Left lung (tissue), 10 donors: ENCODE data around the gene GPHN. TPM values are rescaled to one million over a fixed set of nuclear protein-coding genes. Genes with fewer than 3 reads are reported as not detected.

Experiments used
- ATAC-seq: fragments of 200-7000 bp; cut with Tn5 transposase; one replicate; pipeline ENCODE4 v1.9.1; 2020; ENCODE audit warnings: moderate library complexity
- DNase-seq, 4 donors: peaks; one replicate each; pipeline ENCODE4 v3.0.0-alpha.2; 2013 to 2020
- H3K27ac ChIP-seq, 2 donors: fragments of 200-600 bp; sonication (generic) in 1 of 2; one replicate each; pipeline versions ENCODE4 v1.5.0 to v1.8.0; 2020 to 2021
- H3K27me3 ChIP-seq, 2 donors: fragments of 200-600 bp; sonication (generic) in 1 of 2; one replicate each; pipeline versions ENCODE4 v1.5.0 to v1.8.0; 2020 to 2021
- H3K36me3 ChIP-seq, 2 donors: fragments of 200-600 bp; sonication (generic) in 1 of 2; one replicate each; pipeline versions ENCODE4 v1.5.0 to v1.8.0; 2020 to 2021
- H3K4me1 ChIP-seq, 2 donors: fragments of 200-600 bp; one replicate each; pipeline ENCODE4 v1.8.0; 2021
- H3K4me3 ChIP-seq, 2 donors: fragments of 200-600 bp; sonication (generic) in 1 of 2; one replicate each; pipeline versions ENCODE4 v1.5.0 to v1.8.0; 2020 to 2021; ENCODE audit warnings: mild to moderate bottlenecking in 1 of 2
- H3K9me3 ChIP-seq, 2 donors: fragments of 200-600 bp; sonication (generic) in 1 of 2; one replicate each; pipeline versions ENCODE4 v1.5.0 to v1.8.0; 2020 to 2021
- intact Hi-C, 2 donors: fragments of 100-400 bp; cut with DNase I; formaldehyde crosslinking; loops; one replicate each; pipeline versions ENCODE4 v1.11.2 to v1.14.2; 2022
- polyA plus RNA-seq, 6 donors: library from polyadenylated mRNA; unstranded; fragments of 120-200 nt; gene quantifications; one replicate each; pipeline ENCODE4 v1.2.1, GENCODE V29; 2013; ENCODE audit not compliant: insufficient read length in 6 of 6
- total RNA-seq, 2 donors: library from RNA; stranded (reverse); fragmentation: NEBNext Ultra II Directional; extraction: Animal tissue kit (Norgen Biotek cat#: 25700); gene quantifications; one replicate each; pipeline ENCODE4 v1.2.1, GENCODE V29; 2021
- TF ChIP-seq, protein P1 (sequence below), 2 donors: fragments of 200-600 bp; sonication (generic) in 1 of 2; IDR thresholded peaks; one replicate each; pipeline versions ENCODE4 v1.5.0 to v1.8.0; 2021; ENCODE audit warnings: antibody characterized with exemption in 2 of 2
- donor health status: DM: no; HTN: yes; CAD: no.
- donor health status: DM: no; HTN: no; CAD: no.

The GPHN gene
- total and polyA plus RNA-seq, 8 donors: 22.6 to 31.1 (median 25.7) TPM

DNA sequence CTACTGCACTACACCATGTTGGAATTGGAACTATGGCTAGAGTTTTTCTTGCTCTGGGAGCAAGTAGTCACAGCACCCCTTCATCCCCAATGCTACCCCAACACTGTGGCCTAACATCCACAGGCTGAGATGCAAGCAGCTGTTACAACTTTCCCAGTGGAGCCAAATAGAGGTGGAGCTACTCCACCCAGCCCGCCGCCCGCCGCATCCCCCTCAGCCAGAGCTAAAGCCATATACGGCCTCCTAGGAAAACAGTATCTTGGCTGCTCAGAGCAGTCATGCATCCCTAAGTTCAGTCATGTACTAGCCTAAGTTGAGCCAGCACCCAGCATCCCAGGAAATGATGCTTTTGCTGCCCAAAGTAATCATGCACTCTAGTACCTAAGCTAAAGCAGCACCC, 664.1 kb downstream of the GPHN start:
- Histone ChIP-seq H3K4me3 (no peak overlapping the region), H3K36me3 (peaks cover 0 to 8% of the 10 kb centered on the region in 2 donors), H3K27me3 (no peaks in the 10 kb centered on the region), H3K4me1 (no peaks in the 10 kb centered on the region), H3K27ac (no peak overlapping the region), H3K9me3 (peaks cover 0 to 30% of the 10 kb centered on the region in 2 donors)
- no peak for ATAC-seq
- intact Hi-C loops: no loop called here
- TF ChIP-seq, protein P1, sequence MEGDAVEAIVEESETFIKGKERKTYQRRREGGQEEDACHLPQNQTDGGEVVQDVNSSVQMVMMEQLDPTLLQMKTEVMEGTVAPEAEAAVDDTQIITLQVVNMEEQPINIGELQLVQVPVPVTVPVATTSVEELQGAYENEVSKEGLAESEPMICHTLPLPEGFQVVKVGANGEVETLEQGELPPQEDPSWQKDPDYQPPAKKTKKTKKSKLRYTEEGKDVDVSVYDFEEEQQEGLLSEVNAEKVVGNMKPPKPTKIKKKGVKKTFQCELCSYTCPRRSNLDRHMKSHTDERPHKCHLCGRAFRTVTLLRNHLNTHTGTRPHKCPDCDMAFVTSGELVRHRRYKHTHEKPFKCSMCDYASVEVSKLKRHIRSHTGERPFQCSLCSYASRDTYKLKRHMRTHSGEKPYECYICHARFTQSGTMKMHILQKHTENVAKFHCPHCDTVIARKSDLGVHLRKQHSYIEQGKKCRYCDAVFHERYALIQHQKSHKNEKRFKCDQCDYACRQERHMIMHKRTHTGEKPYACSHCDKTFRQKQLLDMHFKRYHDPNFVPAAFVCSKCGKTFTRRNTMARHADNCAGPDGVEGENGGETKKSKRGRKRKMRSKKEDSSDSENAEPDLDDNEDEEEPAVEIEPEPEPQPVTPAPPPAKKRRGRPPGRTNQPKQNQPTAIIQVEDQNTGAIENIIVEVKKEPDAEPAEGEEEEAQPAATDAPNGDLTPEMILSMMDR (IDR thresholded peaks at IDR 0.05): no peak
- DNase-seq: no peak

- H3K36me3 ChIP-seq: peaks cover 0 to 8% of the 10 kb centered on the region in 2 donors
- H3K27ac ChIP-seq: no peak overlapping the region
- TF ChIP-seq, protein P1 (IDR thresholded peaks at IDR 0.05): no peak
- ATAC-seq (no peak), DNase-seq (no peak)
- intact Hi-C loops: no loop called here
- H3K27me3 ChIP-seq: no peaks in the 10 kb centered on the region
- H3K4me1 ChIP-seq: no peaks in the 10 kb centered on the region
- H3K4me3 ChIP-seq: no peak overlapping the region
- peaks cover 0 to 30% of the 10 kb centered on the region in 2 donors for H3K9me3 ChIP-seq
These were observed 664.6 kb downstream of the GPHN start for GRCh38 chr14:67172520-67172919.

- ATAC-seq: no peak
- TF ChIP-seq, protein P1 (IDR thresholded peaks at IDR 0.05): no peak
These were observed 665.8 kb downstream of the GPHN start for GRCh38 chr14:67173719-67174118.

GRCh38 chr14:67186172-67186768, 678.3 kb downstream of the GPHN start:
- TF ChIP-seq, protein P1 (IDR thresholded peaks at IDR 0.05): no peak
- Histone ChIP-seq H3K27ac (no peak overlapping the region), H3K4me1 (no peaks in the 10 kb centered on the region), H3K36me3 (no peaks in the 10 kb centered on the region), H3K27me3 (no peaks in the 10 kb centered on the region), H3K4me3 (no peak overlapping the region), H3K9me3 (no peaks in the 10 kb centered on the region)
- no peak for DNase-seq
- intact Hi-C loops: no loop called here
- ATAC-seq: no peak

More at GRCh38 chr14:67173719-67174118, 665.8 kb downstream of the GPHN start:
- no peak for DNase-seq
- Histone ChIP-seq H3K27me3 (no peaks in the 10 kb centered on the region), H3K9me3 (peaks cover 6 to 41% of the 10 kb centered on the region in 2 donors), H3K4me3 (no peak overlapping the region), H3K4me1 (no peaks in the 10 kb centered on the region), H3K27ac (no peak overlapping the region), H3K36me3 (peaks cover 0 to 9% of the 10 kb centered on the region in 2 donors)
- intact Hi-C loops: no loop called here

DNA sequence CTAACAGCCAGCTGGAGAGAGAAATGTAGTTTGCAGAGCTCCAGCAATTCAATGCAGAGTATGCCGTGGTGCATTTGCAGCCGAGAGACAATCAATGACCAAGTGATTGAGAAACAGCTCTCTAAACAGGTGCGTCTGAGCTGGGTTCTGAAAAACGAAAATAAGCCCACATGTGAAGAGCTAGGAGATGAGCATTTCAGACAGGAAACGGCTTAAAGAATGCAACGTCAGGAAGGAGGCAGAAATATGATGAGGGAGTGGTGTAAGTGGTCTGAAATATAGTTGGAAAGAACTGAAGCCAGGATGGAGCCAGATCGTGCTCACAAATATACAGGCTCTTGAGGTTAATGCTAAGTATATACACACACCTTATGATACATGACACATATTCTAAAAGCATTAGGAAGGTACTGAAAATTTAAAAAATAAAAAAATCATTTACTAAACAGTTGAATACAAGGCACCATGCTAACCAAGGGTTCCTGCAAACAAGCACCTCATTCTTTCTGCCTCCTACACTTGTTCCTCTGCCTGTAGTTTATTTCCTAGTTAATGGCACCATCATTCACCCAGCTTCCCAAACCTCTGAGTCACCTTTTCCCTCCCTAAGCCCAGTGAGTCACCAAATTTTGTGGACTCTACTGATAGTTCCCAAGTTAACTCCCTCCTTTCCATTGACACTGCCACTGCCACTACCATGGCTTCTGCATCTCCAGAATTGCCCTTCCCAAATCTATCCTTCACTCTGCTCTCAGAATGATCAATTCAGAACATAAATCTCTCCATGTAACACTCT, 679.0 kb downstream of the GPHN start:
- Histone ChIP-seq H3K9me3 (no peaks in the 10 kb centered on the region), H3K27me3 (no peaks in the 10 kb centered on the region), H3K27ac (no peak overlapping the region), H3K4me1 (no peaks in the 10 kb centered on the region), H3K36me3 (no peaks in the 10 kb centered on the region), H3K4me3 (no peak overlapping the region)
- DNase-seq (no peak), ATAC-seq (peak; percentile 87)
- TF ChIP-seq, protein P1 (IDR thresholded peaks at IDR 0.05): no peak
- intact Hi-C loops: no loop called here
